Suprapubic skin (tissue), 4 donors: ENCODE results near the gene SELE.

Source experiments
- CTCF ChIP-seq, 2 donors: fragments of 200-600 bp in 1 of 2; fragments of 450-650 bp in 1 of 2; sonication (generic) in 1 of 2; IDR thresholded peaks; one replicate each; pipeline ENCODE4 v1.5.1; 2016 to 2019; ENCODE audit warnings: antibody characterized with exemption in 2 of 2, mild to moderate bottlenecking in 1 of 2, moderate library complexity in 1 of 2
- EP300 ChIP-seq: sonication (generic); formaldehyde crosslinking; IDR thresholded peaks from one replicate; pipeline ENCODE4 v1.6.1; 2017; ENCODE audit warnings: antibody characterized with exemption
- POLR2A ChIP-seq, 2 donors: fragments of 450-650 bp; IDR thresholded peaks; one replicate each; pipeline ENCODE4 v1.6.1; 2017; ENCODE audit warnings: antibody characterized with exemption in 2 of 2, mild to moderate bottlenecking in 2 of 2, moderate library complexity in 2 of 2
- POLR2AphosphoS5 ChIP-seq, 3 donors: sonication (generic); formaldehyde crosslinking; IDR thresholded peaks; one replicate each; pipeline ENCODE4 v1.6.1; 2017; ENCODE audit warnings: antibody characterized with exemption in 3 of 3

- TF ChIP-seq CTCF (IDR thresholded peaks at IDR 0.05), result no peak
- TF ChIP-seq POLR2AphosphoS5 (IDR thresholded peaks at IDR 0.05), result no peak
- no peak for TF ChIP-seq POLR2A (IDR thresholded peaks at IDR 0.05)
- no peak for TF ChIP-seq EP300
These were observed 45.3 kb upstream of the SELE start for GRCh38 chr1:169779150-169779549.
